Measurements from ENCODE around the gene MRPS35. TPM values are rescaled to one million over a fixed set of nuclear protein-coding genes. Genes with fewer than 3 reads are reported as not detected.

The MRPS35 gene
- total RNA-seq, 1 donor from 2014 or later, result 50.4 TPM

DNA sequence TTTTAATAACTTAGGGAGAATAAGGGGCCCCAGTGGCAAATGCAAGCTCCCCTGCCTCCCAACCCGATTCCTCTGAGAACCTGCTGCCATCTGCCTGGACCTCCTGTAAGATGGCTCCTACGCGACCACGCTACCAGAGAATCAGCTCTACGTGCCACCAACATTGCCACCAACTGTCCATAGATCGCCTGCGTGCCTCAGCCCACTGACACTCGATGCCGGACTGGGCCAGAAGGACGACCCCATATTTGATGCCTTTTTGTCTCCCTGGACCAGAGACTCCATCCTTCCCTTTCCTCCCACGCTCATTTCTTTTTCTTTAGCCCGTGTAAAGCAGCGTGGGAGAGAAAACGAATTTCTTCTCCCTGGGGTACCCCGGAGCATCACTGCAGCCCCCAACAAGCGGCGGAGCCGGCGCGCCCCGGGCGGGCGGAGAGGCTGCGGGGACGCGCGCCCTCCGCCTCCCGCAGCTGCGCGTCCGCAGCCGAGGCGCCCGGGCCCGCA, 68.8 kb downstream of the MRPS35 start:
- TF ChIP-seq, protein P1, sequence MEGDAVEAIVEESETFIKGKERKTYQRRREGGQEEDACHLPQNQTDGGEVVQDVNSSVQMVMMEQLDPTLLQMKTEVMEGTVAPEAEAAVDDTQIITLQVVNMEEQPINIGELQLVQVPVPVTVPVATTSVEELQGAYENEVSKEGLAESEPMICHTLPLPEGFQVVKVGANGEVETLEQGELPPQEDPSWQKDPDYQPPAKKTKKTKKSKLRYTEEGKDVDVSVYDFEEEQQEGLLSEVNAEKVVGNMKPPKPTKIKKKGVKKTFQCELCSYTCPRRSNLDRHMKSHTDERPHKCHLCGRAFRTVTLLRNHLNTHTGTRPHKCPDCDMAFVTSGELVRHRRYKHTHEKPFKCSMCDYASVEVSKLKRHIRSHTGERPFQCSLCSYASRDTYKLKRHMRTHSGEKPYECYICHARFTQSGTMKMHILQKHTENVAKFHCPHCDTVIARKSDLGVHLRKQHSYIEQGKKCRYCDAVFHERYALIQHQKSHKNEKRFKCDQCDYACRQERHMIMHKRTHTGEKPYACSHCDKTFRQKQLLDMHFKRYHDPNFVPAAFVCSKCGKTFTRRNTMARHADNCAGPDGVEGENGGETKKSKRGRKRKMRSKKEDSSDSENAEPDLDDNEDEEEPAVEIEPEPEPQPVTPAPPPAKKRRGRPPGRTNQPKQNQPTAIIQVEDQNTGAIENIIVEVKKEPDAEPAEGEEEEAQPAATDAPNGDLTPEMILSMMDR (IDR thresholded peaks at IDR 0.05; ENCODE audit: insufficient read depth, low read depth, low read length), result no peak
- no peak for TF ChIP-seq EZH2 (IDR thresholded peaks at IDR 0.05; ENCODE audit: insufficient read depth, low read length)
- peaks cover 25% of the 10 kb centered on the region for H3K4me1 ChIP-seq (ENCODE audit: insufficient read depth, low read length)
- Mint-ChIP-seq H3K9me3 (ENCODE audit: unreplicated experiment) (no peaks in the 10 kb centered on the region), H3K4me3 (ENCODE audit: unreplicated experiment) (peak overlapping the region; percentile 91), H3K27me3 (ENCODE audit: low read depth, unreplicated experiment) (no peaks in the 10 kb centered on the region), H3K4me1 (ENCODE audit: low read depth, unreplicated experiment) (peaks cover 19% of the 10 kb centered on the region), H3K36me3 (ENCODE audit: low read depth, unreplicated experiment) (peaks cover 1% of the 10 kb centered on the region), H3K27ac (ENCODE audit: unreplicated experiment) (peak overlapping the region; percentile 82)
- H3K9me3 ChIP-seq (ENCODE audit: insufficient read depth, low read depth, low read length), result no peaks in the 10 kb centered on the region
- peak overlapping the region; percentile 88 for H3K27ac ChIP-seq (ENCODE audit: low read depth, low read length)
- peak overlapping the region; percentile 89 for H3K9ac ChIP-seq (ENCODE audit: low read length)
- FAIRE-seq (no peak), DNase-seq (ENCODE audit: low read depth) (no peak)
- H3K4me3 ChIP-seq (ENCODE audit: insufficient read depth, low read depth, low read length), result peak overlapping the region; percentile 85
- peak overlapping the region; percentile 97 for H2AFZ ChIP-seq (ENCODE audit: low read depth, low read length)
- peaks cover 13% of the 10 kb centered on the region for H4K20me1 ChIP-seq (ENCODE audit: insufficient read depth, low read length)
- peaks cover 46% of the 10 kb centered on the region for H3K79me2 ChIP-seq (ENCODE audit: insufficient read depth, low read length)
- peaks cover 9% of the 10 kb centered on the region for H3K36me3 ChIP-seq (ENCODE audit: insufficient read depth, low read length)
- peak overlapping the region; percentile 99 for H3K4me2 ChIP-seq (ENCODE audit: low read length)
- no peaks in the 10 kb centered on the region for H3K27me3 ChIP-seq (ENCODE audit: insufficient read depth, low read length)

- peak within 1 kb of the TSS; percentile 91 for H3K4me3 Mint-ChIP-seq (ENCODE audit: unreplicated experiment)
- FAIRE-seq (no peak), DNase-seq (ENCODE audit: low read depth) (peak; percentile 76)
- no peaks in the 10 kb centered on the region for H3K27me3 Mint-ChIP-seq (ENCODE audit: low read depth, unreplicated experiment)
- H3K9me3 Mint-ChIP-seq (ENCODE audit: unreplicated experiment), result no peaks in the 10 kb centered on the region
- Histone ChIP-seq H3K36me3 (ENCODE audit: insufficient read depth, low read length) (peaks cover 9% of the 10 kb centered on the region), H3K9me3 (ENCODE audit: insufficient read depth, low read depth, low read length) (no peaks in the 10 kb centered on the region), H3K79me2 (ENCODE audit: insufficient read depth, low read length) (peaks cover 52% of the 10 kb centered on the region), H3K4me1 (ENCODE audit: insufficient read depth, low read length) (peaks cover 25% of the 10 kb centered on the region), H4K20me1 (ENCODE audit: insufficient read depth, low read length) (peaks cover 13% of the 10 kb centered on the region), H3K27ac (ENCODE audit: low read depth, low read length) (peak within 1 kb of the TSS; percentile 88), H3K9ac (ENCODE audit: low read length) (peak within 1 kb of the TSS; percentile 89), H3K4me3 (ENCODE audit: insufficient read depth, low read depth, low read length) (peak within 1 kb of the TSS; percentile 85), H3K4me2 (ENCODE audit: low read length) (peak within 1 kb of the TSS; percentile 99), H3K27me3 (ENCODE audit: insufficient read depth, low read length) (no peaks in the 10 kb centered on the region), H2AFZ (ENCODE audit: low read depth, low read length) (peak within 1 kb of the TSS; percentile 97)
- TF ChIP-seq, protein P1 (IDR thresholded peaks at IDR 0.05; ENCODE audit: insufficient read depth, low read depth, low read length), result no peak
- no peak for TF ChIP-seq EZH2 (IDR thresholded peaks at IDR 0.05; ENCODE audit: insufficient read depth, low read length)
- H3K27ac Mint-ChIP-seq (ENCODE audit: unreplicated experiment), result peak within 1 kb of the TSS; percentile 86
- H3K36me3 Mint-ChIP-seq (ENCODE audit: low read depth, unreplicated experiment), result peaks cover 6% of the 10 kb centered on the region
- H3K4me1 Mint-ChIP-seq (ENCODE audit: low read depth, unreplicated experiment), result peaks cover 24% of the 10 kb centered on the region
These were observed 69.4 kb downstream of the MRPS35 start, which contains the start of the genes KLHL42 and MANSC4 for GRCh38 chr12:27779920-27780611. Gene KLHL42, plus strand, starts transcription at chr12:27780233. Its CDS starts 98 bp downstream, at chr12:27780331. Gene MANSC4, minus strand, starts transcription at chr12:27780236. Its CDS starts 8,960 bp downstream, at chr12:27771276.

All from astrocyte (in vitro differentiated cells and primary cell).